ENCODE results near the gene SIAH3.

The SIAH3 gene

GRCh38 chr13:45834411-45834994 lies 17.1 kb downstream of the SIAH3 start:
- TF ChIP-seq REST (IDR thresholded peaks at IDR 0.05; ENCODE audit: insufficient read depth in 1 of 2, low read depth in 2 of 2, low read length in 2 of 2) (no peak), TAF1 (IDR thresholded peaks at IDR 0.05; ENCODE audit: borderline replicate concordance, insufficient read depth, low read length) (no peak), FOXP2 (optimal IDR thresholded peaks at IDR 0.05; ENCODE audit: borderline replicate concordance, extremely low read depth, extremely low read length, insufficient read depth) (no peak)

- TF ChIP-seq POLR2AphosphoS5 (IDR thresholded peaks at IDR 0.05; ENCODE audit: low read depth, low read length) (no peak), TAF1 (IDR thresholded peaks at IDR 0.05; ENCODE audit: borderline replicate concordance, insufficient read depth, low read length) (no peak), FOXP2 (optimal IDR thresholded peaks at IDR 0.05; ENCODE audit: borderline replicate concordance, extremely low read depth, extremely low read length, insufficient read depth) (no peak), REST (IDR thresholded peaks at IDR 0.05; ENCODE audit: insufficient read depth in 1 of 2, low read depth in 2 of 2, low read length in 2 of 2) (no peak), SIN3A (IDR thresholded peaks at IDR 0.05; ENCODE audit: borderline replicate concordance, insufficient read depth, low read length) (no peak)
Measured at GRCh38 chr13:45833663-45834375, 17.7 kb downstream of the SIAH3 start.

- TF ChIP-seq POLR2AphosphoS5 (IDR thresholded peaks at IDR 0.05; ENCODE audit: low read depth, low read length) (no peak), REST (IDR thresholded peaks at IDR 0.05; ENCODE audit: insufficient read depth in 1 of 2, low read depth in 2 of 2, low read length in 2 of 2) (no peak), TAF1 (IDR thresholded peaks at IDR 0.05; ENCODE audit: borderline replicate concordance, insufficient read depth, low read length) (no peak), SIN3A (IDR thresholded peaks at IDR 0.05; ENCODE audit: borderline replicate concordance, insufficient read depth, low read length) (no peak), FOXP2 (optimal IDR thresholded peaks at IDR 0.05; ENCODE audit: borderline replicate concordance, extremely low read depth, extremely low read length, insufficient read depth) (no peak)
Measured at GRCh38 chr13:45833242-45833641, 18.3 kb downstream of the SIAH3 start.

- TF ChIP-seq TAF1 (IDR thresholded peaks at IDR 0.05; ENCODE audit: borderline replicate concordance, insufficient read depth, low read length) (no peak), REST (IDR thresholded peaks at IDR 0.05; ENCODE audit: insufficient read depth in 1 of 2, low read depth in 2 of 2, low read length in 2 of 2) (no peak), FOXP2 (optimal IDR thresholded peaks at IDR 0.05; ENCODE audit: borderline replicate concordance, extremely low read depth, extremely low read length, insufficient read depth) (no peak), POLR2AphosphoS5 (IDR thresholded peaks at IDR 0.05; ENCODE audit: low read depth, low read length) (no peak), SIN3A (IDR thresholded peaks at IDR 0.05; ENCODE audit: borderline replicate concordance, insufficient read depth, low read length) (no peak)
Measured at GRCh38 chr13:45831851-45832250, 19.7 kb downstream of the SIAH3 start.
